Neuron (in vitro differentiated cells): ENCODE data around the gene MEFV.
"Not testable (repeated sequence)": the region's sequence is repeated elsewhere in the genome, so short reads cannot be mapped to it uniquely, and the experiment has no call there.

Experiments used
- H2AFZ ChIP-seq: one replicate; pipeline ENCODE4 v1.6.1; 2013; ENCODE audit warnings: low read depth, mild to moderate bottlenecking, inconsistent platforms, low read length, moderate library complexity
- H3K27me3 ChIP-seq: one replicate; pipeline ENCODE4 v1.6.1; 2013; ENCODE audit warnings: low read length; ENCODE audit not compliant: insufficient read depth
- H3K36me3 ChIP-seq: one replicate; pipeline ENCODE4 v1.6.1; 2013; ENCODE audit warnings: low read length; ENCODE audit not compliant: insufficient read depth
- H3K4me1 ChIP-seq: one replicate; pipeline ENCODE4 v1.6.1; 2013; ENCODE audit warnings: low read length; ENCODE audit not compliant: insufficient read depth
- H3K4me3 ChIP-seq: 2 replicates; pipeline ENCODE4 v1.5.1; 2013; ENCODE audit warnings: mild to moderate bottlenecking, low read length, moderate library complexity
- H3K9me3 ChIP-seq: one replicate; pipeline ENCODE4 v1.6.1; 2013; ENCODE audit warnings: low read length

MEFV gene

DNA sequence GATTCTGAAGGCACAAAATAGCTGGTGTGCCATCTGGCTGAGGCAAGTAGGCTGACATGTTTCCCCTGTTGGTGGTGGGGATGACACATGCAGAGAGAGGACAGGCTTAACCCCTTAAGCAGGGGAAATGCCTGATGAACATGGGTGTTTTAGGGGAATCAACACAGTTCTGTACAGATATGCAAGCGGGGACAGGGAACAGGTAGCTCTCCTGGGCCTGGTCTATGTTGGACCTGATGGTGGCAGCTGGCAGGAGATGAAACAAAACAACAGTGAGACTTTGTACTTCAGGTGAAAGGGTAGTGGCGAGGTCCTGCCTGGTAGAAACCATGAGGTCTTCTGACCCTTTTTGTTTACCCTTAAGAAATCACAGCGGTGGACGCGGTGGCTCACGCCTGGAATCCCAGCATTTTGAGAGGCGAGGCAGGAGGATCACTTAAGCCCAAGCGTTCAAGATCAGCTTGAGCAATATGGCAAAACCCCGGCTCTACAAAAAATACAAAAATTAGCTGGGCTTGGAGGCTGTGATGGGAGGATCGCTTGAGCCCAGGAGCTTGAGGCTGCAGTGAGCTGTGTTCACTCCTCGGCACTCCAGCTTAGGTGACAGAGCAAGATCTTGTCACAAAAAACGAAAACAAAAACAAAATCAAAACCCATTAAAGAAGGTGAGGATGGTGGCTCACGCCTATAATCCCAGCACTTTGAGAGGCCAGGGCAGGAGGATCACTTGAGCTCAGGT, 57.9 kb downstream of the MEFV start:
- Histone ChIP-seq H3K27me3 (peaks cover 5% of the 10 kb centered on the region), H3K4me1 (peaks cover 11% of the 10 kb centered on the region), H3K36me3 (no peaks in the 10 kb centered on the region)

DNA sequence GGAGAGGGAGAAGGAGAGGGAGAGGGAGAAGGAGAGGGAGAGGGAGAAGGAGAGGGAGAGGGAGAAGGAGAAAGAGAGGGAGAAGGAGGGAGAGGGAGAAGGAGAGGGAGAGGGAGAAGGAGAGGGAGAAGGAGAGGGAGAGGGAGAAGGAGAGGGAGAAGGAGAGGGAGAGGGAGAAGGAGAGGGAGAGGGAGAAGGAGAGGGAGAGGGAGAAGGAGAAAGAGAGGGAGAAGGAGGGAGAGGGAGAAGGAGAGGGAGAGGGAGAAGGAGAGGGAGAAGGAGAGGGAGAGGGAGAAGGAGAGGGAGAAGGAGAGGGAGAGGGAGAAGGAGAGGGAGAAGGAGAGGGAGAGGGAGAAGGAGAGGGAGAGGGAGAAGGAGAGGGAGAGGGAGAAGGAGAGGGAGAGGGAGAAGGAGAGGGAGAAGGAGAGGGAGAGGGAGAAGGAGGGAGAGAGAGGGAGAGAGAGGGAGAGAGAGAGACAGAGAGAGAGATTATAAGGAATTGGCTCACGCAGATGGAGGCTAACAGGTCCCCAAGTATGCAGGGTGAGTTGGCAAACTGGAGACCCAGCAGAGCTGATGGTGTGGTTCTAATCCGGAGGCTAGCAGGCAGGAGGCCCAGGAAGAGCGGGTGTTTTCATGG, 58.6 kb downstream of the MEFV start:
- H3K9me3 ChIP-seq, H3K36me3 ChIP-seq, H3K27me3 ChIP-seq, H3K4me3 ChIP-seq, H3K4me1 ChIP-seq, H2AFZ ChIP-seq: not testable (repeated sequence)

More for the DNA sequence above, 57.9 kb downstream of the MEFV start:
- Histone ChIP-seq H3K9me3 (no peaks in the 10 kb centered on the region), H3K4me3 (no peak overlapping the region), H2AFZ (no peak overlapping the region)

DNA sequence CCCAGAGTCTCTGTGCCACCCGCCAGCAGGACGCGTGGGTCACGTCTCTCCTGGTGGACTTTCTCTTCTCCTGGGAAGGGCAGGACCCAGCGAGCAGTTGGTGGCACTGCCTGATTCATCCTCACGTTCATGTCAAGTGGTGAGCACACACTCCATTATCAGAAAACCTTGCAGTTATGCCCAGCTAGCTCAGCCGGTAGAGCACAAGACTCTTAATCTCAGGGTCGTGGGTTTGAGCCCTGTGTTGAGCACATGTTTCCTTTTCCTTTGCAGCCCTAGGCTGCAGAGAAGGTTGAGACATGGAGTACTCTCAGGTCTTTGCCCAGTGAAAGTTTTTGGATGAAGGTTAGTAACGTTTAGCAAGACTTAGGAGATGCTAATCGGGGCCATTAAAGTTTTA, 60.5 kb downstream of the MEFV start:
- H3K27me3 ChIP-seq = peaks cover 11% of the 10 kb centered on the region
- no peaks in the 10 kb centered on the region for H3K9me3 ChIP-seq
- H2AFZ ChIP-seq = no peak overlapping the region
- no peaks in the 10 kb centered on the region for H3K36me3 ChIP-seq
- no peaks in the 10 kb centered on the region for H3K4me1 ChIP-seq
- H3K4me3 ChIP-seq = no peak overlapping the region

GRCh38 chr16:3194792-3195191, 61.6 kb downstream of the MEFV start:
- no peaks in the 10 kb centered on the region for H3K9me3 ChIP-seq
- no peak overlapping the region for H2AFZ ChIP-seq
- no peaks in the 10 kb centered on the region for H3K4me1 ChIP-seq
- no peak overlapping the region for H3K4me3 ChIP-seq
- H3K36me3 ChIP-seq = no peaks in the 10 kb centered on the region
- H3K27me3 ChIP-seq = peaks cover 22% of the 10 kb centered on the region

DNA sequence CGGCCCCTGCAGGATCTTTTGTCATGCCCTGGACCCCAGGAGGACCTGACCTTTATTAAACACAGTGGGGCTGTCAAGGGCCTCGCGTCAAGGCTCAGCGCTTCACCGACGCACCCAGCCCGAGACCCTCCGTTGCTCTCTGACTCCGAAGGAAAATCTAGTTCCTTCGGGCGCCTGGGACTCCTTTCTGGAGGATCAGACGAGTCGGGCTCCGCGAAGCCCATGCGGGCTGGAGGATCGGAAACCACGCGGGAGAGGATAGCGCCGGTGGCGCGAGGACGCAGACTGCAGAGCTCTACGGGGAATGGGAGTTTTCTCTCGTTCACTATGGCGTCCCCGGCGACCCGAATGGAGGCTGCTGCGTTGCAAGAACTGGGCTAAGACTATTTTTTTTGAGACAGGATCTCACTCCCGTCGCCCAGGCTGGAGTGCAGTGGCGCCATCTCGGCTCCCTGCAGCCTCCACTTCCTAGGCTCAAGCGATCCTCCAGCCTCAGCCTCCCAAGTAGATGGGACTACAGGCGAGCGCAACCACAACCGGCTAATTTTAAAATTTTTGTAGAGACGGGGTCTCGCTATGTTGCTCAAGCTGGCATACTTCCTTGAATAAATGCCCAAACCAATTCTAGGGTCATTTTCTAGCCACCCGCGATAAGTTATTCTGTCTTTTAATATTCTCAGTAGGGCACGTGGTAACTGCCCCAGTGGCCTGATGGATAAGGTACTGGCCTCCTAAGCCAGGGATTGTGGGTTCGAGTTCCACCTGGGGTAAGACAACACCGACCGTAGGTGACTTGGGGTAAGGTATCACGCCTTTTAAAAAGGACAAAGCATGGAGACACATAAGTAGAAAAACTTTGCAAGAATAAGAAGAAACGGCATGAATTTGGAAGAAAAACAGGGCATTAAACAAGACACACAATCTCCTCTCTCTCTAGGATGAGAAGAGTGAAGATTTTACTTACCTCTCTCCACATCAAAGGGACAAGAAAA, 62.9 kb downstream of the MEFV start:
- no peak overlapping the region for H2AFZ ChIP-seq
- no peaks in the 10 kb centered on the region for H3K36me3 ChIP-seq
- H3K4me3 ChIP-seq = no peak overlapping the region
- no peaks in the 10 kb centered on the region for H3K9me3 ChIP-seq
- peaks cover 22% of the 10 kb centered on the region for H3K27me3 ChIP-seq
- no peaks in the 10 kb centered on the region for H3K4me1 ChIP-seq

- Histone ChIP-seq H3K4me3 (no peak overlapping the region), H3K4me1 (no peaks in the 10 kb centered on the region), H3K36me3 (no peaks in the 10 kb centered on the region), H3K27me3 (peaks cover 16% of the 10 kb centered on the region), H2AFZ (no peak overlapping the region), H3K9me3 (no peaks in the 10 kb centered on the region)
Observed at GRCh38 chr16:3192476-3193019, 63.9 kb downstream of the MEFV start.
